Measurements from ENCODE around the gene RIC1.
"Not testable (repeated sequence)": the region's sequence is repeated elsewhere in the genome, so short reads cannot be mapped to it uniquely, and the experiment has no call there.

The RIC1 gene

GRCh38 chr9:5743109-5743508 is 114.2 kb downstream of the RIC1 start:
- no peak for DNase-seq

- no peak for DNase-seq
Measured at GRCh38 chr9:5748438-5748837, 119.5 kb downstream of the RIC1 start.

GRCh38 chr9:5749306-5749705 is 120.4 kb downstream of the RIC1 start:
- DNase-seq = no peak

- DNase-seq = no peak
Measured at GRCh38 chr9:5750569-5750968, 121.7 kb downstream of the RIC1 start.

GRCh38 chr9:5756633-5757032 is 127.7 kb downstream of the RIC1 start:
- no peak for DNase-seq

GRCh38 chr9:5760338-5760737 is 131.4 kb downstream of the RIC1 start:
- no peak for DNase-seq

- no peak for DNase-seq
Measured at GRCh38 chr9:5762421-5762820, 133.5 kb downstream of the RIC1 start.

GRCh38 chr9:5764130-5764868 is 135.4 kb downstream of the RIC1 start:
- DNase-seq = no peak

- no peak for DNase-seq
Measured at GRCh38 chr9:5767968-5768932, 139.3 kb downstream of the RIC1 start.

- no peak for DNase-seq
Measured at GRCh38 chr9:5773324-5773999, 144.6 kb downstream of the RIC1 start.

- no peak for DNase-seq
Measured at GRCh38 chr9:5778805-5779204, 149.9 kb downstream of the RIC1 start.

GRCh38 chr9:5779705-5780218 is 150.9 kb downstream of the RIC1 start:
- not testable (repeated sequence) for DNase-seq

- DNase-seq = not testable (repeated sequence)
Measured at GRCh38 chr9:5783420-5783819, 154.5 kb downstream of the RIC1 start.

GRCh38 chr9:5783982-5784381 is 155.1 kb downstream of the RIC1 start:
- DNase-seq = no peak

- DNase-seq = no peak
Measured at GRCh38 chr9:5784526-5785315, 155.8 kb downstream of the RIC1 start.

GRCh38 chr9:5786370-5787127 is 157.6 kb downstream of the RIC1 start:
- DNase-seq = no peak

- DNase-seq = no peak
Measured at GRCh38 chr9:5787220-5787619, 158.3 kb downstream of the RIC1 start.

- DNase-seq = no peak
Measured at GRCh38 chr9:5787759-5788302, 158.9 kb downstream of the RIC1 start.

- DNase-seq = no peak
Measured at GRCh38 chr9:5789489-5789888, 160.6 kb downstream of the RIC1 start.

- DNase-seq = no peak
Measured at GRCh38 chr9:5790923-5791322, 162.0 kb downstream of the RIC1 start.

- DNase-seq = no peak
Measured at GRCh38 chr9:5791870-5792269, 163.0 kb downstream of the RIC1 start.

All from CD4-positive, alpha-beta T cell treated with Interleukin-1 beta for 1 hour (primary cell).